ENCODE measurements around the gene PLEKHH2.

PLEKHH2 gene

GRCh38 chr2:43636621-43637020 lies 439 bp upstream of the PLEKHH2 start:
- DNase-seq (ENCODE audit: low read depth, low spot score) = no peak
- in situ Hi-C loops (cut with HindIII; ENCODE audit: low sequenced_read_pairs) = no loop called here
- no peak for TF ChIP-seq CTCF (IDR thresholded peaks at IDR 0.05; ENCODE audit: low read depth, low read length)
- H3K4me3 ChIP-seq (ENCODE audit: low read depth, low read length) = peak overlapping the region; percentile 57

- no peak for DNase-seq (ENCODE audit: low read depth, low spot score)
- in situ Hi-C loops (cut with HindIII; ENCODE audit: low sequenced_read_pairs) = no loop called here
- no peak overlapping the region for H3K4me3 ChIP-seq (ENCODE audit: low read depth, low read length)
- no peak for TF ChIP-seq CTCF (IDR thresholded peaks at IDR 0.05; ENCODE audit: low read depth, low read length)
These were observed 5.3 kb downstream of the PLEKHH2 start for GRCh38 chr2:43642363-43642762.

- no peak overlapping the region for H3K4me3 ChIP-seq (ENCODE audit: low read depth, low read length)
- no peak for TF ChIP-seq CTCF (IDR thresholded peaks at IDR 0.05; ENCODE audit: low read depth, low read length)
- in situ Hi-C loops (cut with HindIII; ENCODE audit: low sequenced_read_pairs) = no loop called here
- no peak for DNase-seq (ENCODE audit: low read depth, low spot score)
These were observed 6.6 kb downstream of the PLEKHH2 start for GRCh38 chr2:43643680-43644079.

- no peak overlapping the region for H3K4me3 ChIP-seq (ENCODE audit: low read depth, low read length)
- no peak for DNase-seq (ENCODE audit: low read depth, low spot score)
- TF ChIP-seq CTCF (IDR thresholded peaks at IDR 0.05; ENCODE audit: low read depth, low read length) = no peak
- in situ Hi-C loops (cut with HindIII; ENCODE audit: low sequenced_read_pairs) = no loop called here
These were observed 12.1 kb downstream of the PLEKHH2 start for GRCh38 chr2:43648994-43649701.

- in situ Hi-C loops (cut with HindIII; ENCODE audit: low sequenced_read_pairs) = no loop called here
- TF ChIP-seq CTCF (IDR thresholded peaks at IDR 0.05; ENCODE audit: low read depth, low read length) = no peak
- DNase-seq (ENCODE audit: low read depth, low spot score) = no peak
- no peak overlapping the region for H3K4me3 ChIP-seq (ENCODE audit: low read depth, low read length)
These were observed 16.4 kb downstream of the PLEKHH2 start for GRCh38 chr2:43653506-43653905.

- DNase-seq (ENCODE audit: low read depth, low spot score) = no peak
- in situ Hi-C loops (cut with HindIII; ENCODE audit: low sequenced_read_pairs) = no loop called here
- no peak overlapping the region for H3K4me3 ChIP-seq (ENCODE audit: low read depth, low read length)
- TF ChIP-seq CTCF (IDR thresholded peaks at IDR 0.05; ENCODE audit: low read depth, low read length) = no peak
These were observed 20.2 kb downstream of the PLEKHH2 start for GRCh38 chr2:43657241-43657640.
